ENCODE measurements around the gene TRAF2. TPM values are rescaled to one million over a fixed set of nuclear protein-coding genes. Genes with fewer than 3 reads are reported as not detected.

TRAF2 gene
- total and polyA plus RNA-seq, 2 of the 4 experiments (the other 2 are of a cell fraction), result 6.6 to 12.0 TPM

- dilution Hi-C loops (cut with HindIII; ENCODE audit: low sequenced_read_pairs, unreplicated experiment), result no loop called here
- TF ChIP-seq CHD1 (IDR thresholded peaks at IDR 0.05; ENCODE audit: low read depth, low read length) (no peak), NFE2L2 (IDR thresholded peaks at IDR 0.05; ENCODE audit: low read depth, low read length) (no peak), RAD21 (IDR thresholded peaks at IDR 0.05; ENCODE audit: low read length) (no peak), POLR2A (IDR thresholded peaks at IDR 0.05; ENCODE audit: low read depth, low read length) (no peak), CTCF (conservative IDR thresholded peaks at IDR 0.05; ENCODE audit: low read depth, low read length) (no peak), FOS (IDR thresholded peaks at IDR 0.05; ENCODE audit: low read depth, low read length) (no peak), CEBPB (IDR thresholded peaks at IDR 0.05; ENCODE audit: low read depth, low read length) (no peak), RFX5 (IDR thresholded peaks at IDR 0.05; ENCODE audit: low read depth, low read length) (no peak)
- TF ChIP-seq, protein P1, sequence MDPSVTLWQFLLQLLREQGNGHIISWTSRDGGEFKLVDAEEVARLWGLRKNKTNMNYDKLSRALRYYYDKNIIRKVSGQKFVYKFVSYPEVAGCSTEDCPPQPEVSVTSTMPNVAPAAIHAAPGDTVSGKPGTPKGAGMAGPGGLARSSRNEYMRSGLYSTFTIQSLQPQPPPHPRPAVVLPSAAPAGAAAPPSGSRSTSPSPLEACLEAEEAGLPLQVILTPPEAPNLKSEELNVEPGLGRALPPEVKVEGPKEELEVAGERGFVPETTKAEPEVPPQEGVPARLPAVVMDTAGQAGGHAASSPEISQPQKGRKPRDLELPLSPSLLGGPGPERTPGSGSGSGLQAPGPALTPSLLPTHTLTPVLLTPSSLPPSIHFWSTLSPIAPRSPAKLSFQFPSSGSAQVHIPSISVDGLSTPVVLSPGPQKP (IDR thresholded peaks at IDR 0.05; ENCODE audit: borderline replicate concordance, low read depth, low read length), result no peak
- WGBS, 2 experiments (ENCODE audit: extremely low coverage in 2 of 2, insufficient read length in 1 of 2), result 96% methylated on average over 19 of the region's 42 CpGs; no CpG with 5 or more reads in 1 of the 2 experiments
Measured at GRCh38 chr9:136889858-136890257, 3.5 kb downstream of the TRAF2 start.

More at GRCh38 chr9:136889858-136890257, 3.5 kb downstream of the TRAF2 start:
- no peak for ATAC-seq (ENCODE audit: low read depth)
- Histone ChIP-seq H2BK5ac (ENCODE audit: low read depth, low read length, poor library complexity, severe bottlenecking) (no peak overlapping the region), H3K23ac (ENCODE audit: low read depth, low read length) (no peak overlapping the region), H2BK120ac (ENCODE audit: low read depth, low read length) (no peak overlapping the region), H3K9me3 (ENCODE audit: control insufficient read depth, insufficient read depth, low read length) (no peaks in the 10 kb centered on the region), H3K79me1 (ENCODE audit: low read depth in 1 of 2, low read length in 2 of 2) (peaks cover 13 to 65% of the 10 kb centered on the region in 2 experiments), H3K36me3 (ENCODE audit: control insufficient read depth, insufficient read depth, low read length) (0 out of 2 replicates have a peak, but pooled peaks cover 8% of the 10 kb centered on the region), H2BK20ac (ENCODE audit: low read depth, low read length) (no peak overlapping the region), H4K91ac (ENCODE audit: insufficient read depth, low read depth, low read length) (no peak overlapping the region), H3K14ac (replicated peaks; ENCODE audit: low read depth, low read length) (no peak overlapping the region), H2AK5ac (ENCODE audit: low read depth, low read length) (no peak overlapping the region), H3K56ac (ENCODE audit: extremely low read depth, insufficient read depth, low read length) (no peak overlapping the region), H4K5ac (ENCODE audit: low read depth, low read length) (no peak overlapping the region), H3K18ac (ENCODE audit: low read depth, low read length) (no peak overlapping the region), H3K9ac (ENCODE audit: low read depth, low read length) (no peak overlapping the region), H2AFZ (replicated peaks; ENCODE audit: low read length, poor library complexity) (no peak overlapping the region), H2BK15ac (ENCODE audit: low read depth, low read length) (no peak overlapping the region), H2AK9ac (replicated peaks; ENCODE audit: low read depth, low read length, poor library complexity) (no peak overlapping the region), H4K20me1 (ENCODE audit: insufficient read depth, low read length) (peaks cover 14% of the 10 kb centered on the region), H3K4ac (ENCODE audit: low read depth, low read length) (no peak overlapping the region), H4K8ac (ENCODE audit: low read depth in 2 of 2, low read length in 2 of 2) (no peak overlapping the region), H3K4me1 (ENCODE audit: control insufficient read depth, insufficient read depth, low read length) (peaks cover 3% of the 10 kb centered on the region), H3K4me3 (ENCODE audit: insufficient read depth, low read depth, low read length) (no peak overlapping the region), H3K27me3 (ENCODE audit: control insufficient read depth, insufficient read depth, low read length) (no peaks in the 10 kb centered on the region), H3K4me2 (ENCODE audit: low read depth, low read length) (no peak overlapping the region), H3K27ac (ENCODE audit: insufficient read depth, low read length) (no peak overlapping the region), H3K9me1 (ENCODE audit: insufficient read depth, low read length) (0 out of 2 replicates have a peak, but pooled peaks cover 10% of the 10 kb centered on the region)
- CTCF ChIA-PET, result no interaction called here
- POLR2A ChIA-PET (ENCODE audit: unreplicated experiment), result no interaction called here
- intact Hi-C loops (cut with micrococcal nuclease) (no loop called here), in situ Hi-C loops (cut with MboI; ENCODE audit: low sequenced_read_pairs) (no loop called here)
- no peak for DNase-seq
- no TSS peak for BruUV-seq (replicated peaks)
